WTC11 (cell line): ENCODE results near the gene TSPAN17. TPM values are rescaled to one million over a fixed set of nuclear protein-coding genes. Genes with fewer than 3 reads are reported as not detected.

Source experiments
- ATAC-seq: fragments of 200-7000 bp; cut with Tn5 transposase; 2 replicates; pipeline ENCODE4 v1.10.0; 2021; ENCODE audit warnings: mild to moderate bottlenecking, moderate library complexity
- CTCF ChIA-PET: fragments of 300-600 bp; sonication (Branson Sonifier 250); formaldehyde crosslinking; loops from one replicate; lab custom pipeline; 2021; ENCODE audit warnings: antibody characterized with exemption; lab: Charles Lee
- POLR2A ChIA-PET: fragments of 350-600 bp; sonication (Branson Sonifier 250); formaldehyde crosslinking; loops from one replicate; lab custom pipeline; 2021; ENCODE audit warnings: antibody characterized with exemption; lab: Charles Lee
- DNase-seq: peaks from one replicate; pipeline ENCODE4 v3.0.0; 2021; ENCODE audit warnings: low spot score
- H3K27ac Mint-ChIP-seq: 2 replicates; pipeline ENCODE4 v1.8.0; 2021; ENCODE audit warnings: mixed read lengths
- H3K27me3 Mint-ChIP-seq: 2 replicates; pipeline ENCODE4 v1.8.0; 2021; ENCODE audit warnings: low read depth, mild to moderate bottlenecking, moderate library complexity, mixed read lengths
- H3K36me3 Mint-ChIP-seq: 2 replicates; pipeline ENCODE4 v1.8.0; 2021; ENCODE audit warnings: mixed read lengths
- H3K4me1 Mint-ChIP-seq: 2 replicates; pipeline ENCODE4 v1.8.0; 2022; ENCODE audit warnings: mixed read lengths
- H3K4me3 Mint-ChIP-seq: 2 replicates; pipeline ENCODE4 v1.8.0; 2021; ENCODE audit warnings: mild to moderate bottlenecking, moderate library complexity, mixed read lengths
- H3K9me3 Mint-ChIP-seq: 2 replicates; pipeline ENCODE4 v1.8.0; 2021; ENCODE audit warnings: mixed read lengths
- ESRRA ChIP-seq: sonication (generic); formaldehyde crosslinking; IDR thresholded peaks from 2 replicates; pipeline ENCODE4 v1.8.1; 2022; ENCODE audit warnings: mild to moderate bottlenecking, missing genetic modification reagents, borderline replicate concordance
- FOXJ3 ChIP-seq: sonication (generic); formaldehyde crosslinking; IDR thresholded peaks from 2 replicates; pipeline ENCODE4 v1.9.0; 2021; ENCODE audit warnings: missing genetic modification reagents, mild to moderate bottlenecking, borderline replicate concordance
- FOXP1 ChIP-seq: sonication (generic); formaldehyde crosslinking; IDR thresholded peaks from 2 replicates; pipeline ENCODE4 v1.8.0; 2022; ENCODE audit warnings: missing genetic modification reagents, mild to moderate bottlenecking, moderate library complexity, borderline replicate concordance
- GABPB1 ChIP-seq: sonication (generic); formaldehyde crosslinking; IDR thresholded peaks from 2 replicates; pipeline ENCODE4 v1.8.1; 2023; ENCODE audit warnings: mild to moderate bottlenecking, missing genetic modification reagents
- HMGA2 ChIP-seq: fragments of 250-450 bp; sonication (Bioruptor Pico); IDR thresholded peaks from 2 replicates; pipeline ENCODE4 v1.4.0; 2021; ENCODE audit warnings: mild to moderate bottlenecking, moderate library complexity
- NFYB ChIP-seq: sonication (generic); formaldehyde crosslinking; conservative IDR thresholded peaks from 2 replicates; pipeline ENCODE4 v1.8.0; 2022; ENCODE audit warnings: low read depth, missing genetic modification reagents
- SMAD3 ChIP-seq: sonication (generic); formaldehyde crosslinking; IDR thresholded peaks from 2 replicates; pipeline ENCODE4 v1.8.0; 2022; ENCODE audit warnings: missing genetic modification reagents, mild to moderate bottlenecking, borderline replicate concordance
- SP1 ChIP-seq: sonication (generic); formaldehyde crosslinking; conservative IDR thresholded peaks from 2 replicates; pipeline ENCODE4 v1.8.1; 2022; ENCODE audit warnings: missing genetic modification reagents
- TP53 ChIP-seq: sonication (generic); formaldehyde crosslinking; IDR thresholded peaks from 2 replicates; pipeline ENCODE4 v1.8.1; 2023; ENCODE audit warnings: mild to moderate bottlenecking, missing genetic modification reagents
- ZNF121 ChIP-seq: sonication (generic); formaldehyde crosslinking; IDR thresholded peaks from 2 replicates; pipeline ENCODE4 v1.8.0; 2023; ENCODE audit warnings: missing genetic modification reagents
- ZNF396 ChIP-seq: fragments of 250-450 bp; sonication (Bioruptor Pico); IDR thresholded peaks from 2 replicates; pipeline ENCODE4 v1.8.0; 2021; ENCODE audit warnings: mild to moderate bottlenecking, moderate library complexity, borderline replicate concordance
- total RNA-seq: library from RNA; stranded (reverse); gene quantifications from 3 replicates; pipeline ENCODE4 v1.2.3, GENCODE V29; 2021
- TF ChIP-seq, protein P1 (sequence below): sonication (generic); formaldehyde crosslinking; IDR thresholded peaks from 2 replicates; pipeline ENCODE4 v1.8.1; 2023; ENCODE audit warnings: mild to moderate bottlenecking, missing genetic modification reagents, moderate library complexity
- TF ChIP-seq, protein P2 (sequence below): fragments of 200-600 bp; IDR thresholded peaks from 2 replicates; pipeline ENCODE4 v1.8.0; 2022; ENCODE audit warnings: antibody characterized with exemption
- TF ChIP-seq, protein P3 (sequence below): sonication (generic); formaldehyde crosslinking; IDR thresholded peaks from 2 replicates; pipeline ENCODE4 v1.8.1; 2023; ENCODE audit warnings: mild to moderate bottlenecking, missing genetic modification reagents, borderline replicate concordance

The TSPAN17 gene
- total RNA-seq, 1 experiment from 2014 or later = 47.8 TPM

DNA sequence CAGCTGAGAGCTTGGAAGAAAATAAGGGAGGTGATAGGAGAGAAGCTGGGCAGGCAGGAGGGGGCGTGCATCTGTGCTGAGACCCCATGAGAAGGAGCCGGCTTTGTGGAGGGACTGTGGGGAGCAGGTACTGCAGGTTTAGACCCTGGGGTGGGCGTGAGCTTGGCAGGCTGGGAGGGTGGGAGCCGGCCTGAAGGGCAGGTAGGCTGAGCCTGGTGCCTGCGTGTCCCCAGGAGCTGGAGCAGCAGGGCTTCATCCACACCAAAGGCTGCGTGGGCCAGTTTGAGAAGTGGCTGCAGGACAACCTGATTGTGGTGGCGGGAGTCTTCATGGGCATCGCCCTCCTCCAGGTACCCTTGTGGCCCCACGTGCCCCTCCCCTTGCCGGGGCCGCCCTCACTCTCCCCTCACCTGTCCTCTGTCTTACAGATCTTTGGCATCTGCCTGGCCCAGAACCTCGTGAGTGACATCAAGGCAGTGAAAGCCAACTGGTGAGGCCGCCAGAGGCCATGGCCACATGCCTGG, 9.2 kb downstream of the TSPAN17 start:
- H3K4me3 Mint-ChIP-seq = no peak overlapping the region
- TF ChIP-seq FOXJ3 (CRISPR knock-in tag) (no peak), ZNF396 (no peak), SMAD3 (CRISPR knock-in tag) (no peak), NFYB (CRISPR knock-in tag) (no peak), GABPB1 (CRISPR knock-in tag) (no peak)
- no peaks in the 10 kb centered on the region for H3K27me3 Mint-ChIP-seq
- H3K36me3 Mint-ChIP-seq = no peaks in the 10 kb centered on the region
- no peak overlapping the region for H3K27ac Mint-ChIP-seq
- ChIA-PET POLR2A (no interaction called here), CTCF (interaction anchor here (1.7 to 6.2 kb wide), 7 partner anchors 7 to 456 kb away, joined by 6 to 233 read pairs (median 19); partner anchors contain the start of genes HK3 and TSPAN17)
- DNase-seq (no peak), ATAC-seq (no peak)
- H3K9me3 Mint-ChIP-seq = no peaks in the 10 kb centered on the region
- peaks cover 6% of the 10 kb centered on the region; the same call in 1 of the 2 replicates for H3K4me1 Mint-ChIP-seq

DNA sequence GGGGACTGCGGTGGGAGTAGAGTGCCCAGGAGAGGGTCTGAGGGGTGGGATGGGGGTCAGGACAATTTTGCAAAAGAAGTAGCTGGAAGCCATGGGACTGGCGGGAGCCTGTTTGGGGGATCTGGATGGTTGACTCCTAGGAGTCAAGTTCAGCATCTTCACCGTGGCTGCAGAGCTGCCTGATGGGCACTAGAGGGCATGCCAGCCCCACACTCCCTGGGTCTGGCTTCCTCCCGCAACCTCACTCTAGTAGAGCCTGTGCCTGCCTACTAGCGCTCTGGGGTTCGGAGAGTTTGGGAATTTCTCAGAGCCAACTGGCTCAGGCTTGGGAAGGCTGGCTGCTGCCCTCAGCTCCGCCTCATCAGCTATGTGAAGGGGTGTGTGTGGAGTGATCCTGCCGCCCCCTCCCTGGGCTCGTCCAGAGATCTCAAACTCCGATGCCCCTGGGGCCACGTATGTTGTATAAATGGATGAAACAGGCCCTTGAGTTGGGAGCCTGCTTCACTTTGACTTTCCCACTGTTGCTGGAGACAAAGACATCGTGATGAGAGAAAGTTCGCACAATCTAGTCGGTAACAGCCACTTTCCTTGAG, 10.8 kb downstream of the TSPAN17 start:
- H3K4me3 Mint-ChIP-seq = no peak overlapping the region
- POLR2A ChIA-PET = interaction anchor here (1.4 kb wide), 2 partner anchors 10 to 11 kb away, joined by 3 read pairs; partner anchors contain the start of gene TSPAN17
- peak; percentile 83 for ATAC-seq
- peaks cover 3% of the 10 kb centered on the region; the same call in 1 of the 2 replicates for H3K4me1 Mint-ChIP-seq
- no peaks in the 10 kb centered on the region for H3K36me3 Mint-ChIP-seq
- TF ChIP-seq, protein P1, sequence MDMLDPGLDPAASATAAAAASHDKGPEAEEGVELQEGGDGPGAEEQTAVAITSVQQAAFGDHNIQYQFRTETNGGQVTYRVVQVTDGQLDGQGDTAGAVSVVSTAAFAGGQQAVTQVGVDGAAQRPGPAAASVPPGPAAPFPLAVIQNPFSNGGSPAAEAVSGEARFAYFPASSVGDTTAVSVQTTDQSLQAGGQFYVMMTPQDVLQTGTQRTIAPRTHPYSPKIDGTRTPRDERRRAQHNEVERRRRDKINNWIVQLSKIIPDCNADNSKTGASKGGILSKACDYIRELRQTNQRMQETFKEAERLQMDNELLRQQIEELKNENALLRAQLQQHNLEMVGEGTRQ (CRISPR knock-in tag) = no peak
- TF ChIP-seq FOXP1 (CRISPR knock-in tag) (peak; percentile 43; the same call in 1 of the 2 replicates), ESRRA (CRISPR knock-in tag) (no peak), HMGA2 (no peak), SP1 (0 out of 2 replicates have a peak, but pooled peaks have one; percentile 23), TP53 (CRISPR knock-in tag) (no peak), ZNF396 (no peak), ZNF121 (peak; percentile 76; the same call in 1 of the 2 replicates)
- TF ChIP-seq, protein P2, sequence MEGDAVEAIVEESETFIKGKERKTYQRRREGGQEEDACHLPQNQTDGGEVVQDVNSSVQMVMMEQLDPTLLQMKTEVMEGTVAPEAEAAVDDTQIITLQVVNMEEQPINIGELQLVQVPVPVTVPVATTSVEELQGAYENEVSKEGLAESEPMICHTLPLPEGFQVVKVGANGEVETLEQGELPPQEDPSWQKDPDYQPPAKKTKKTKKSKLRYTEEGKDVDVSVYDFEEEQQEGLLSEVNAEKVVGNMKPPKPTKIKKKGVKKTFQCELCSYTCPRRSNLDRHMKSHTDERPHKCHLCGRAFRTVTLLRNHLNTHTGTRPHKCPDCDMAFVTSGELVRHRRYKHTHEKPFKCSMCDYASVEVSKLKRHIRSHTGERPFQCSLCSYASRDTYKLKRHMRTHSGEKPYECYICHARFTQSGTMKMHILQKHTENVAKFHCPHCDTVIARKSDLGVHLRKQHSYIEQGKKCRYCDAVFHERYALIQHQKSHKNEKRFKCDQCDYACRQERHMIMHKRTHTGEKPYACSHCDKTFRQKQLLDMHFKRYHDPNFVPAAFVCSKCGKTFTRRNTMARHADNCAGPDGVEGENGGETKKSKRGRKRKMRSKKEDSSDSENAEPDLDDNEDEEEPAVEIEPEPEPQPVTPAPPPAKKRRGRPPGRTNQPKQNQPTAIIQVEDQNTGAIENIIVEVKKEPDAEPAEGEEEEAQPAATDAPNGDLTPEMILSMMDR = peak; percentile 75
- TF ChIP-seq, protein P3, sequence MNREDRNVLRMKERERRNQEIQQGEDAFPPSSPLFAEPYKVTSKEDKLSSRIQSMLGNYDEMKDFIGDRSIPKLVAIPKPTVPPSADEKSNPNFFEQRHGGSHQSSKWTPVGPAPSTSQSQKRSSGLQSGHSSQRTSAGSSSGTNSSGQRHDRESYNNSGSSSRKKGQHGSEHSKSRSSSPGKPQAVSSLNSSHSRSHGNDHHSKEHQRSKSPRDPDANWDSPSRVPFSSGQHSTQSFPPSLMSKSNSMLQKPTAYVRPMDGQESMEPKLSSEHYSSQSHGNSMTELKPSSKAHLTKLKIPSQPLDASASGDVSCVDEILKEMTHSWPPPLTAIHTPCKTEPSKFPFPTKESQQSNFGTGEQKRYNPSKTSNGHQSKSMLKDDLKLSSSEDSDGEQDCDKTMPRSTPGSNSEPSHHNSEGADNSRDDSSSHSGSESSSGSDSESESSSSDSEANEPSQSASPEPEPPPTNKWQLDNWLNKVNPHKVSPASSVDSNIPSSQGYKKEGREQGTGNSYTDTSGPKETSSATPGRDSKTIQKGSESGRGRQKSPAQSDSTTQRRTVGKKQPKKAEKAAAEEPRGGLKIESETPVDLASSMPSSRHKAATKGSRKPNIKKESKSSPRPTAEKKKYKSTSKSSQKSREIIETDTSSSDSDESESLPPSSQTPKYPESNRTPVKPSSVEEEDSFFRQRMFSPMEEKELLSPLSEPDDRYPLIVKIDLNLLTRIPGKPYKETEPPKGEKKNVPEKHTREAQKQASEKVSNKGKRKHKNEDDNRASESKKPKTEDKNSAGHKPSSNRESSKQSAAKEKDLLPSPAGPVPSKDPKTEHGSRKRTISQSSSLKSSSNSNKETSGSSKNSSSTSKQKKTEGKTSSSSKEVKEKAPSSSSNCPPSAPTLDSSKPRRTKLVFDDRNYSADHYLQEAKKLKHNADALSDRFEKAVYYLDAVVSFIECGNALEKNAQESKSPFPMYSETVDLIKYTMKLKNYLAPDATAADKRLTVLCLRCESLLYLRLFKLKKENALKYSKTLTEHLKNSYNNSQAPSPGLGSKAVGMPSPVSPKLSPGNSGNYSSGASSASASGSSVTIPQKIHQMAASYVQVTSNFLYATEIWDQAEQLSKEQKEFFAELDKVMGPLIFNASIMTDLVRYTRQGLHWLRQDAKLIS (CRISPR knock-in tag) = no peak
- TF ChIP-seq, all 79 proteins: peak for 4
- CTCF ChIA-PET = interaction anchor here (0.5 to 6.2 kb wide), 33 partner anchors 8 to 1593 kb away, joined by 3 to 233 read pairs (median 4); partner anchors contain the start of genes CDHR2, EIF4E1B, HK3 and SNCB
- DNase-seq = peak; percentile 81
- H3K27me3 Mint-ChIP-seq = no peaks in the 10 kb centered on the region
- H3K9me3 Mint-ChIP-seq = no peaks in the 10 kb centered on the region
- peak overlapping the region; percentile 30; the same call in 1 of the 2 replicates for H3K27ac Mint-ChIP-seq
